Skeletal muscle satellite cell (primary cell): ENCODE data around the gene DAB2IP.
"Not testable (repeated sequence)": the region's sequence is repeated elsewhere in the genome, so short reads cannot be mapped to it uniquely, and the experiment has no call there.

Experiments used
- H3K27me3 ChIP-seq: 2 replicates; pipeline ENCODE4 v1.7.0; 2013; ENCODE audit warnings: low read length; ENCODE audit not compliant: control insufficient read depth, insufficient read depth
- H3K36me3 ChIP-seq: 2 replicates; pipeline ENCODE4 v1.7.0; 2013; ENCODE audit warnings: mild to moderate bottlenecking, control low read depth, low read length; ENCODE audit not compliant: insufficient read depth
- H3K4me1 ChIP-seq: 2 replicates; pipeline ENCODE4 v1.7.0; 2013; ENCODE audit warnings: low read length; ENCODE audit not compliant: control insufficient read depth, insufficient read depth
- H3K4me2 ChIP-seq: 2 replicates; pipeline ENCODE4 v1.7.0; 2013; ENCODE audit warnings: mild to moderate bottlenecking, low read length
- H3K4me3 ChIP-seq: 2 replicates; pipeline ENCODE4 v1.7.0; 2013; ENCODE audit warnings: low read length
- H3K9ac ChIP-seq: 2 replicates; pipeline ENCODE4 v1.7.0; 2013; ENCODE audit warnings: mild to moderate bottlenecking, low read depth, low read length, moderate library complexity
- H3K9me3 ChIP-seq: replicated peaks from 2 replicates; pipeline ENCODE4 v1.7.0; 2013; ENCODE audit warnings: mild to moderate bottlenecking, control low read depth, low read length

Gene DAB2IP

GRCh38 chr9:121638901-121639592 is 12.4 kb upstream of the DAB2IP start:
- Histone ChIP-seq H3K36me3 (no peaks in the 10 kb centered on the region), H3K4me1 (peaks cover 23% of the 10 kb centered on the region), H3K27me3 (peaks cover 36% of the 10 kb centered on the region), H3K4me2 (no peak overlapping the region), H3K9me3 (no peaks in the 10 kb centered on the region), H3K4me3 (no peak overlapping the region), H3K9ac (no peak overlapping the region)

GRCh38 chr9:121639619-121640018 is 11.8 kb upstream of the DAB2IP start:
- no peaks in the 10 kb centered on the region for H3K9me3 ChIP-seq
- peaks cover 23% of the 10 kb centered on the region for H3K4me1 ChIP-seq
- H3K27me3 ChIP-seq = peaks cover 35% of the 10 kb centered on the region
- H3K9ac ChIP-seq = no peak overlapping the region
- no peak overlapping the region for H3K4me2 ChIP-seq
- H3K36me3 ChIP-seq = no peaks in the 10 kb centered on the region
- no peak overlapping the region for H3K4me3 ChIP-seq

- no peaks in the 10 kb centered on the region for H3K36me3 ChIP-seq
- H3K4me1 ChIP-seq = peaks cover 23% of the 10 kb centered on the region
- H3K9me3 ChIP-seq = no peaks in the 10 kb centered on the region
- H3K27me3 ChIP-seq = peaks cover 40% of the 10 kb centered on the region
- no peak overlapping the region for H3K9ac ChIP-seq
- no peak overlapping the region for H3K4me3 ChIP-seq
- no peak overlapping the region for H3K4me2 ChIP-seq
These were observed 11.4 kb upstream of the DAB2IP start for GRCh38 chr9:121640076-121640475.

DNA sequence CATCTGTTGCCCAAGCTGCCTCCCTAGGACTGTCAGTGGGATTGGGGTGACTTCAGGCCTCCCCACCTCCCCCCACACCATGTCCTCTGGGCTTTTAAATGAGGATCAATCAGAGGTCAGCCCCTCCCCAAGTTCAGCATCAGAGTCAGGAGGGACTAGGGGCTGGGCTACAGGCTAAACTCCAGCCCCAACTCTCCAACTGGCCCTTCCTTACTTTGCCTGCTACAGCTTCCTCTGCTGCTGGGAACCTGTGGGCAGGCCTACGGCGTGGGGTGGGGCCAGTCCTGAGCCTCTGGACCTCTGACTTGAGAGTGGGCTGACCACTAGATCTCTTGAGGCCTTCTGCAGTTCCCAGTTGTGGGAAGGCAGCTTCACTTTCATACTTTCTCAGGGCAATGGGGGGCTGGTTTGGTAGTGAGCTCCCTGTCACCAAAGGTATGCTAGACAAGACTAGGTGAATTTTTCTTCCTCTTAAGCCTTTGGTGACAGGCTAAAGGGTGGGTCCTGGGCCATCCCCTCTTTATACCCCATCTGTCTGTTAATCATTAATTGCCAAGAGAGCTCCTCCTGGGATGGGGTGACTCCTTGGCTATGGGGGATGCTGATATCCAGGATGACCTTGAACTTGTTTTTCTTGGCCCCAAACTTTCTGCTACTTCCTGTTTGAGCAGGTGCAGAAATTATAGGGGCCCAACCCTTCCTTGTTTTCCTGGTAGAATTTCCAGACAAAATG is 10.8 kb upstream of the DAB2IP start:
- Histone ChIP-seq H3K9me3 (no peaks in the 10 kb centered on the region), H3K36me3 (no peaks in the 10 kb centered on the region), H3K4me1 (peaks cover 23% of the 10 kb centered on the region), H3K9ac (no peak overlapping the region), H3K27me3 (peaks cover 45% of the 10 kb centered on the region), H3K4me3 (no peak overlapping the region), H3K4me2 (no peak overlapping the region)

DNA sequence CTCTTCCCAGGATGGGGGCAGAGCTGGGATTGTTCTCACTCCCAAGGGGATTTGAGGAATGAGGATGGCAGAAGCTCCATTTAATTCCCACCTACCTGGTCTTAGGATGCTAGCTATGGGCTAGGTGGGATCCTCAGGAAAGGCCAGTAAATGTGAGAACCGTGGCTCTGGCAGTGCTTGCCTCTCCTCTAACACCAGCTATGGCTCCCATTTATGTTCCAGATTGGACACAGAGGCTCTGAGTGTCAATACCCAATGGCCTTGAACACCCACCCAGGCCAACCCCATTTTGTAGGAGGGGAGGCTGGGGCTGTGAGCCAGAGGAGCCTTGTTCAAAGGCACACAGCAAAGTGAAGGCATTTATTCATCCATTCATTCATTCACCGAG is 10.2 kb upstream of the DAB2IP start:
- Histone ChIP-seq H3K4me3 (no peak overlapping the region), H3K27me3 (peaks cover 50% of the 10 kb centered on the region), H3K9ac (no peak overlapping the region), H3K36me3 (no peaks in the 10 kb centered on the region), H3K4me1 (peaks cover 23% of the 10 kb centered on the region), H3K9me3 (no peaks in the 10 kb centered on the region), H3K4me2 (no peak overlapping the region)

- H3K4me3 ChIP-seq = no peak overlapping the region
- H3K9ac ChIP-seq = no peak overlapping the region
- H3K9me3 ChIP-seq = no peaks in the 10 kb centered on the region
- H3K36me3 ChIP-seq = no peaks in the 10 kb centered on the region
- peaks cover 39% of the 10 kb centered on the region for H3K27me3 ChIP-seq
- H3K4me2 ChIP-seq = no peak overlapping the region
- H3K4me1 ChIP-seq = peaks cover 11% of the 10 kb centered on the region
These were observed 8.7 kb upstream of the DAB2IP start for GRCh38 chr9:121642758-121643157.

DNA sequence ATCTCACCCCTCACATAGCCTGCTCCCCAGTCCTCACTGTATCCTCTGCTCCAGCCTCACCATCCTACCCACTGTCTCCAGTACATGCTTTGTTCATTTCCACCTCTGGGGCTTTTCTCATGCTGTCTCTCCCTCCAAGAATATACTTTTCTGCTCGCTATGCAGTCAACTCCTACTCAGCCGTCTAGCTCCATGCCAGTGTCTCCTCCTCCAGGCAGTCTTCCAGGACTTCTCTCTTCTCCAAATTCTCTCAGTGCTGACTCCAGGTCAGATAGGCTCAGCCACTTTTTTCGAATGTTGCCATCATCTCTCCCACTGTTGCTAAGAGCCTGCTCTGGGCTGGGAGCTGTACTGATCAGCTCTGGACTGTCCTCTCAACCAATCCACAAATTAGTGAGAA is 8.0 kb upstream of the DAB2IP start:
- no peak overlapping the region for H3K9ac ChIP-seq
- peaks cover 37% of the 10 kb centered on the region for H3K27me3 ChIP-seq
- H3K4me1 ChIP-seq = peaks cover 4% of the 10 kb centered on the region
- H3K9me3 ChIP-seq = no peaks in the 10 kb centered on the region
- no peak overlapping the region for H3K4me2 ChIP-seq
- H3K4me3 ChIP-seq = no peak overlapping the region
- H3K36me3 ChIP-seq = no peaks in the 10 kb centered on the region

- H3K36me3 ChIP-seq, H3K4me3 ChIP-seq, H3K9me3 ChIP-seq, H3K9ac ChIP-seq, H3K4me1 ChIP-seq, H3K4me2 ChIP-seq: not testable (repeated sequence)
- peaks cover 37% of the 10 kb centered on the region for H3K27me3 ChIP-seq
These were observed 7.4 kb upstream of the DAB2IP start for GRCh38 chr9:121644040-121644439.

DNA sequence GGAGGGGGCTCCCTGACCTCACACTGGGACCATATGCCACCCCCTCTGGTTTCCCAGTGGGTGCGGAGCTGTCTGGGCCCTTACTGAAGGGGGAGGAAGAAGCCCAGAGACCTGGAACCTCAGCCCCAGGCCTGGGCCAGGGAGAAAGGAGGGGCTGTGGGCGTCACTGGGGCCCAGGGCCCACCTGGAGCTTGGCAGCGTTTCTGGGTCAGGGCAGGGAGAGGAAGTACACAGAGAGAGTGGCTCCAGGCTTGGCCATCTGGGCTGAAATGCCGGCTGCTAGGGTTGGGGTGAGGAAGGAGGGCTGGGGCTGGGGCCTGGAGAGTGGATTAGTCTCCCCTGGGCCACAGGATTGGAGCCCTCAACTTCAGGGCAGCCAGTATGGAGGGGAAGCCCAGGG is 6.4 kb upstream of the DAB2IP start:
- H3K27me3 ChIP-seq = peaks cover 43% of the 10 kb centered on the region
- H3K9me3 ChIP-seq = no peaks in the 10 kb centered on the region

GRCh38 chr9:121645853-121646807 is 5.3 kb upstream of the DAB2IP start:
- Histone ChIP-seq H3K9ac (no peak overlapping the region), H3K9me3 (no peaks in the 10 kb centered on the region), H3K4me1 (peaks cover 6% of the 10 kb centered on the region), H3K27me3 (peaks cover 49% of the 10 kb centered on the region), H3K4me2 (no peak overlapping the region), H3K4me3 (no peak overlapping the region), H3K36me3 (no peaks in the 10 kb centered on the region)

More for the DNA sequence above, 6.4 kb upstream of the DAB2IP start:
- peaks cover 2% of the 10 kb centered on the region for H3K4me1 ChIP-seq
- no peak overlapping the region for H3K9ac ChIP-seq
- H3K36me3 ChIP-seq = no peaks in the 10 kb centered on the region
- no peak overlapping the region for H3K4me3 ChIP-seq
- H3K4me2 ChIP-seq = no peak overlapping the region

GRCh38 chr9:121646992-121647391 is 4.4 kb upstream of the DAB2IP start:
- H3K9ac ChIP-seq = no peak overlapping the region
- no peak overlapping the region for H3K4me3 ChIP-seq
- peaks cover 12% of the 10 kb centered on the region for H3K4me1 ChIP-seq
- H3K27me3 ChIP-seq = peaks cover 54% of the 10 kb centered on the region
- H3K4me2 ChIP-seq = no peak overlapping the region
- no peaks in the 10 kb centered on the region for H3K36me3 ChIP-seq
- H3K9me3 ChIP-seq = no peaks in the 10 kb centered on the region
